ENCODE measurements around the gene BET1. TPM values are rescaled to one million over a fixed set of nuclear protein-coding genes. Genes with fewer than 3 reads are reported as not detected.

Gene BET1
- total and polyA plus RNA-seq, 2 experiments from 2014 or later: 45.5 to 50.7 TPM

- Histone ChIP-seq H4K20me1 (ENCODE audit: insufficient read depth, poor library complexity, severe bottlenecking) (no peaks in the 10 kb centered on the region), H3K27ac (no peak overlapping the region), H3K4me1 (ENCODE audit: insufficient read depth) (no peaks in the 10 kb centered on the region), H3K36me3 (replicated peaks; ENCODE audit: insufficient read depth, low read depth) (no peaks in the 10 kb centered on the region), H3K9me2 (replicated peaks; ENCODE audit: insufficient read depth) (no peaks in the 10 kb centered on the region), H3K27me3 (no peaks in the 10 kb centered on the region), H3K4me2 (no peak overlapping the region), H3K4me3 (no peak overlapping the region), H3K79me2 (no peaks in the 10 kb centered on the region), H3K9me3 (ENCODE audit: low read depth) (no peaks in the 10 kb centered on the region), H2AFZ (no peak overlapping the region)
- TF ChIP-seq EZH2 (IDR thresholded peaks at IDR 0.05; ENCODE audit: borderline replicate concordance) (no peak), CTCF (IDR thresholded peaks at IDR 0.05; ENCODE audit: poor library complexity) (no peak), EZH2phosphoT487 (IDR thresholded peaks at IDR 0.05; ENCODE audit: low read depth, severe bottlenecking, unreplicated experiment) (no peak)
- no peak for DNase-seq (ENCODE audit: low spot score)
- 39% methylated on average over 2 of the region's 2 CpGs for WGBS (ENCODE audit: low lambda C conversion rate, missing lambda C conversion rate)
Observed at GRCh38 chr7:94045581-94045980, 41.4 kb upstream of the BET1 start.

- no peaks in the 10 kb centered on the region for H3K9me2 ChIP-seq (replicated peaks; ENCODE audit: insufficient read depth)
- no peak overlapping the region for H3K27ac ChIP-seq
- no peaks in the 10 kb centered on the region for H3K4me1 ChIP-seq (ENCODE audit: insufficient read depth)
- H3K4me2 ChIP-seq: no peak overlapping the region
- H3K4me3 ChIP-seq: no peak overlapping the region
- H3K9me3 ChIP-seq (ENCODE audit: low read depth): no peaks in the 10 kb centered on the region
- no peak for DNase-seq (ENCODE audit: low spot score)
- no peak overlapping the region for H2AFZ ChIP-seq
- H3K36me3 ChIP-seq (replicated peaks; ENCODE audit: insufficient read depth, low read depth): no peaks in the 10 kb centered on the region
- no peaks in the 10 kb centered on the region for H4K20me1 ChIP-seq (ENCODE audit: insufficient read depth, poor library complexity, severe bottlenecking)
- TF ChIP-seq EZH2 (IDR thresholded peaks at IDR 0.05; ENCODE audit: borderline replicate concordance): no peak
- no peak for TF ChIP-seq EZH2phosphoT487 (IDR thresholded peaks at IDR 0.05; ENCODE audit: low read depth, severe bottlenecking, unreplicated experiment)
- TF ChIP-seq CTCF (IDR thresholded peaks at IDR 0.05; ENCODE audit: poor library complexity): no peak
- H3K27me3 ChIP-seq: no peaks in the 10 kb centered on the region
- no peaks in the 10 kb centered on the region for H3K79me2 ChIP-seq
Observed at GRCh38 chr7:94044806-94045205, 40.7 kb upstream of the BET1 start.

GRCh38 chr7:94043299-94043698, 39.1 kb upstream of the BET1 start:
- no peak for TF ChIP-seq EZH2 (IDR thresholded peaks at IDR 0.05; ENCODE audit: borderline replicate concordance)
- no peak for TF ChIP-seq CTCF (IDR thresholded peaks at IDR 0.05; ENCODE audit: poor library complexity)
- TF ChIP-seq EZH2phosphoT487 (IDR thresholded peaks at IDR 0.05; ENCODE audit: low read depth, severe bottlenecking, unreplicated experiment): no peak

GRCh38 chr7:94042381-94042780, 38.2 kb upstream of the BET1 start:
- Histone ChIP-seq H3K9me3 (ENCODE audit: low read depth) (no peaks in the 10 kb centered on the region), H4K20me1 (ENCODE audit: insufficient read depth, poor library complexity, severe bottlenecking) (no peaks in the 10 kb centered on the region), H3K27ac (no peak overlapping the region), H3K79me2 (no peaks in the 10 kb centered on the region), H2AFZ (no peak overlapping the region), H3K9me2 (replicated peaks; ENCODE audit: insufficient read depth) (no peaks in the 10 kb centered on the region), H3K36me3 (replicated peaks; ENCODE audit: insufficient read depth, low read depth) (no peaks in the 10 kb centered on the region), H3K4me1 (ENCODE audit: insufficient read depth) (no peaks in the 10 kb centered on the region), H3K27me3 (peaks cover 3% of the 10 kb centered on the region), H3K4me2 (no peak overlapping the region), H3K4me3 (no peak overlapping the region)
- no peak for TF ChIP-seq CTCF (IDR thresholded peaks at IDR 0.05; ENCODE audit: poor library complexity)
- no peak for TF ChIP-seq EZH2phosphoT487 (IDR thresholded peaks at IDR 0.05; ENCODE audit: low read depth, severe bottlenecking, unreplicated experiment)
- TF ChIP-seq EZH2 (IDR thresholded peaks at IDR 0.05; ENCODE audit: borderline replicate concordance): no peak
- WGBS (ENCODE audit: low lambda C conversion rate, missing lambda C conversion rate): 91% methylated on average over 3 of the region's 3 CpGs
- DNase-seq (ENCODE audit: low spot score): no peak

More at GRCh38 chr7:94043299-94043698, 39.1 kb upstream of the BET1 start:
- Histone ChIP-seq H3K4me3 (no peak overlapping the region), H3K4me1 (ENCODE audit: insufficient read depth) (no peaks in the 10 kb centered on the region), H3K9me3 (ENCODE audit: low read depth) (no peaks in the 10 kb centered on the region), H3K36me3 (replicated peaks; ENCODE audit: insufficient read depth, low read depth) (no peaks in the 10 kb centered on the region), H3K9me2 (replicated peaks; ENCODE audit: insufficient read depth) (no peaks in the 10 kb centered on the region), H3K4me2 (no peak overlapping the region), H3K27ac (no peak overlapping the region), H3K79me2 (no peaks in the 10 kb centered on the region), H4K20me1 (ENCODE audit: insufficient read depth, poor library complexity, severe bottlenecking) (no peaks in the 10 kb centered on the region), H2AFZ (no peak overlapping the region), H3K27me3 (no peaks in the 10 kb centered on the region)
- DNase-seq (ENCODE audit: low spot score): no peak
- WGBS (ENCODE audit: low lambda C conversion rate, missing lambda C conversion rate): 66% methylated on average over 1 of the region's 1 CpG

Data from hepatocyte (in vitro differentiated cells).